Neural progenitor cell (in vitro differentiated cells): ENCODE measurements around the gene MBD1. TPM values are rescaled to one million over a fixed set of nuclear protein-coding genes. Genes with fewer than 3 reads are reported as not detected.
"Not testable (repeated sequence)": the region's sequence is repeated elsewhere in the genome, so short reads cannot be mapped to it uniquely, and the experiment has no call there.

Experiments
- DNase-seq: peaks from one replicate; pipeline ENCODE4 v3.0.0-alpha.2; 2016; ENCODE audit warnings: low spot score
- H2AFZ ChIP-seq: fragments of 200-600 bp; sonication (generic); replicated peaks from 2 replicates; pipeline ENCODE4 v1.6.1; 2016; ENCODE audit warnings: antibody characterized with exemption
- H3F3A ChIP-seq: fragments of 200-600 bp; sonication (generic); 2 replicates; pipeline ENCODE4 v1.6.1; 2016; ENCODE audit warnings: antibody characterized with exemption, low read depth
- H3K27ac ChIP-seq: fragments of 200-600 bp; sonication (generic); 2 replicates; pipeline ENCODE4 v1.5.1; 2016; ENCODE audit warnings: mild to moderate bottlenecking
- H3K27me3 ChIP-seq: fragments of 200-600 bp; sonication (generic); 2 replicates; pipeline ENCODE4 v1.6.1; 2016; ENCODE audit warnings: mild to moderate bottlenecking, moderate library complexity
- H3K36me3 ChIP-seq: fragments of 200-600 bp; sonication (generic); 2 replicates; pipeline ENCODE4 v1.5.1; 2016
- H3K4me1 ChIP-seq: fragments of 200-600 bp; sonication (generic); 2 replicates; pipeline ENCODE4 v1.6.1; 2016; ENCODE audit warnings: mixed run types
- H3K4me2 ChIP-seq: fragments of 200-600 bp; sonication (generic); 2 replicates; pipeline ENCODE4 v1.6.1; 2016
- H3K4me3 ChIP-seq: fragments of 200-600 bp; sonication (generic); 2 replicates; pipeline ENCODE4 v1.5.1; 2016
- H3K79me2 ChIP-seq: fragments of 200-600 bp; sonication (generic); 2 replicates; pipeline ENCODE4 v1.6.1; 2016; ENCODE audit warnings: low read depth
- H3K9ac ChIP-seq: fragments of 200-600 bp; sonication (generic); 2 replicates; pipeline ENCODE4 v1.6.1; 2016
- H3K9me3 ChIP-seq: fragments of 200-600 bp; sonication (generic); 2 replicates; pipeline ENCODE4 v1.5.1; 2016; ENCODE audit warnings: low read depth
- H4K20me1 ChIP-seq: fragments of 200-600 bp; sonication (generic); 2 replicates; pipeline ENCODE4 v1.6.1; 2016; ENCODE audit warnings: low read depth
- H3K27ac Mint-ChIP-seq: 3 replicates; pipeline ENCODE4 v1.8.0; 2021; ENCODE audit warnings: mixed read lengths
- H3K27me3 Mint-ChIP-seq: 2 replicates; pipeline ENCODE4 v1.8.0; 2022; ENCODE audit warnings: low read depth, mild to moderate bottlenecking, inconsistent platforms, moderate library complexity, mixed read lengths; ENCODE audit not compliant: insufficient read depth
- H3K36me3 Mint-ChIP-seq: 3 replicates; pipeline ENCODE4 v1.8.0; 2021; ENCODE audit warnings: mixed read lengths
- H3K4me1 Mint-ChIP-seq: 3 replicates; pipeline ENCODE4 v1.8.0; 2021; ENCODE audit warnings: mixed read lengths
- H3K4me3 Mint-ChIP-seq: 3 replicates; pipeline ENCODE4 v1.8.0; 2021; ENCODE audit warnings: mild to moderate bottlenecking, moderate library complexity, mixed read lengths
- H3K9me3 Mint-ChIP-seq: 3 replicates; pipeline ENCODE4 v1.8.0; 2020; ENCODE audit warnings: mixed read lengths
- CTCF ChIP-seq: fragments of 200-600 bp; sonication (generic); IDR thresholded peaks from 2 replicates; pipeline ENCODE4 v1.5.1; 2017; ENCODE audit warnings: antibody characterized with exemption, mild to moderate bottlenecking
- EZH2 ChIP-seq: fragments of 200-600 bp; sonication (generic); IDR thresholded peaks from 2 replicates; pipeline ENCODE4 v1.6.1; 2017; ENCODE audit warnings: antibody characterized with exemption, mild to moderate bottlenecking, moderate library complexity
- EZH2phosphoT487 ChIP-seq: fragments of 200-600 bp; sonication (generic); IDR thresholded peaks from 2 replicates; pipeline ENCODE4 v1.6.1; 2017; ENCODE audit warnings: antibody characterized with exemption
- total RNA-seq: library from RNA; depleted of rRNA; stranded (reverse); fragments of >200 nt; gene quantifications from 2 replicates; pipeline ENCODE4 v1.2.3, GENCODE V29; 2015; ENCODE audit warnings: low replicate concordance

Gene MBD1
- total RNA-seq, 1 donor from 2014 or later, result 32.7 TPM

GRCh38 chr18:50249576-50249975, 31.7 kb downstream of the MBD1 start:
- H3F3A ChIP-seq, result no peaks in the 10 kb centered on the region
- TF ChIP-seq CTCF, result no peak
- H3K27ac ChIP-seq, result no peak overlapping the region
- no peak overlapping the region for H3K9ac ChIP-seq
- H3K9me3 ChIP-seq, result no peaks in the 10 kb centered on the region
- Mint-ChIP-seq H3K27me3 (peaks cover 2% of the 10 kb centered on the region), H3K4me1 (no peaks in the 10 kb centered on the region), H3K27ac (no peak overlapping the region), H3K9me3 (no peaks in the 10 kb centered on the region), H3K36me3 (no peaks in the 10 kb centered on the region), H3K4me3 (no peak overlapping the region)
- H3K4me3 ChIP-seq, result no peak overlapping the region
- H3K79me2 ChIP-seq, result no peaks in the 10 kb centered on the region
- no peaks in the 10 kb centered on the region for H4K20me1 ChIP-seq
- H3K4me1 ChIP-seq, result no peaks in the 10 kb centered on the region
- no peaks in the 10 kb centered on the region for H3K36me3 ChIP-seq
- no peaks in the 10 kb centered on the region for H3K27me3 ChIP-seq
- no peak overlapping the region for H2AFZ ChIP-seq
- DNase-seq, result no peak
- H3K4me2 ChIP-seq, result no peak overlapping the region

- Mint-ChIP-seq H3K36me3 (peaks cover 2% of the 10 kb centered on the region), H3K4me3 (no peak overlapping the region), H3K27me3 (peaks cover 2% of the 10 kb centered on the region), H3K4me1 (no peaks in the 10 kb centered on the region), H3K9me3 (peaks cover 11% of the 10 kb centered on the region), H3K27ac (no peak overlapping the region)
- Histone ChIP-seq H3K79me2 (no peaks in the 10 kb centered on the region), H4K20me1 (no peaks in the 10 kb centered on the region), H3K27ac (no peak overlapping the region), H3K4me3 (no peak overlapping the region), H2AFZ (no peak overlapping the region), H3K9me3 (no peaks in the 10 kb centered on the region), H3K4me1 (no peaks in the 10 kb centered on the region), H3F3A (no peaks in the 10 kb centered on the region), H3K4me2 (no peak overlapping the region), H3K9ac (no peak overlapping the region), H3K36me3 (no peaks in the 10 kb centered on the region), H3K27me3 (no peaks in the 10 kb centered on the region)
- no peak for DNase-seq
- TF ChIP-seq EZH2 (no peak), EZH2phosphoT487 (no peak), CTCF (no peak)
These were observed 33.8 kb downstream of the MBD1 start for GRCh38 chr18:50247561-50247960.

GRCh38 chr18:50241768-50242167, 39.6 kb downstream of the MBD1 start:
- not testable (repeated sequence) for H3K4me1 ChIP-seq, H3K27me3 Mint-ChIP-seq, H3K27ac ChIP-seq, H3K4me2 ChIP-seq, H3K9me3 ChIP-seq, H2AFZ ChIP-seq, H3K27me3 ChIP-seq, H3K4me3 Mint-ChIP-seq, H3K9ac ChIP-seq, H3K4me3 ChIP-seq, H3K36me3 ChIP-seq, H3K79me2 ChIP-seq, H3K27ac Mint-ChIP-seq, H3F3A ChIP-seq, DNase-seq, H3K4me1 Mint-ChIP-seq, H4K20me1 ChIP-seq
- H3K9me3 Mint-ChIP-seq, result peaks cover 28% of the 10 kb centered on the region
- H3K36me3 Mint-ChIP-seq, result peaks cover 12% of the 10 kb centered on the region

GRCh38 chr18:50240080-50240563, 41.2 kb downstream of the MBD1 start:
- no peak for DNase-seq
- no peaks in the 10 kb centered on the region for H3K9me3 ChIP-seq
- H3K4me3 ChIP-seq, result no peak overlapping the region
- no peaks in the 10 kb centered on the region for H3K27me3 Mint-ChIP-seq
- peaks cover 28% of the 10 kb centered on the region for H3K9me3 Mint-ChIP-seq
- H3K27ac ChIP-seq, result no peak overlapping the region
- no peaks in the 10 kb centered on the region for H4K20me1 ChIP-seq
- H3K4me3 Mint-ChIP-seq, result no peak overlapping the region
- no peak overlapping the region for H3K27ac Mint-ChIP-seq
- H3K36me3 Mint-ChIP-seq, result peaks cover 12% of the 10 kb centered on the region
- H3K4me2 ChIP-seq, result no peak overlapping the region
- H3K27me3 ChIP-seq, result no peaks in the 10 kb centered on the region
- no peaks in the 10 kb centered on the region for H3K79me2 ChIP-seq
- H3K9ac ChIP-seq, result no peak overlapping the region
- no peaks in the 10 kb centered on the region for H3K4me1 Mint-ChIP-seq
- no peaks in the 10 kb centered on the region for H3K4me1 ChIP-seq
- no peaks in the 10 kb centered on the region for H3K36me3 ChIP-seq
- no peaks in the 10 kb centered on the region for H3F3A ChIP-seq
- H2AFZ ChIP-seq, result no peak overlapping the region
- TF ChIP-seq EZH2 (no peak), CTCF (no peak), EZH2phosphoT487 (no peak)
